Motor neuron (in vitro differentiated cells): ENCODE results near the gene ZNF783. TPM values are rescaled to one million over a fixed set of nuclear protein-coding genes. Genes with fewer than 3 reads are reported as not detected.
"Not testable (repeated sequence)": the region's sequence is repeated elsewhere in the genome, so short reads cannot be mapped to it uniquely, and the experiment has no call there.

Experiments
- ATAC-seq, 8 experiments: fragments of 200-7000 bp; cut with Tn5 transposase; replicated peaks in 6 of 8; 2 replicates each; pipeline ENCODE4 v1.8.0; 2021; ENCODE audit warnings: mild to moderate bottlenecking in 8 of 8, moderate library complexity in 8 of 8
- H3K27ac ChIP-seq, 2 donors: fragments of 250-450 bp; sonication (Bioruptor Pico); 2 replicates each; pipeline ENCODE4 v1.9.0; 2021; ENCODE audit warnings: antibody characterized with exemption in 2 of 2, mild to moderate bottlenecking in 2 of 2, moderate library complexity in 1 of 2
- H3K4me1 ChIP-seq, 2 donors: fragments of 250-450 bp; sonication (Bioruptor Pico); replicated peaks in 1 of 2; 2 replicates each; pipeline ENCODE4 v1.6.1; 2021; ENCODE audit warnings: antibody characterized with exemption in 2 of 2, mild to moderate bottlenecking in 2 of 2, moderate library complexity in 1 of 2
- H3K4me3 ChIP-seq, 5 donors: fragments of 250-450 bp; sonication (Bioruptor Pico); 2 replicates each; pipeline ENCODE4 v1.9.0; 2021; ENCODE audit warnings: antibody characterized with exemption in 5 of 5, mild to moderate bottlenecking in 5 of 5, moderate library complexity in 4 of 5
- WGBS, 10 experiments: fragments of 450-650 bp; shearing (Covaris generic); methylation state at CpG; one replicate each; pipeline ENCODE4 v1.0.0; 2022; 5-methylcytosine and 5-hydroxymethylcytosine counted together
- in situ Hi-C, 9 experiments: fragments of 400-800 bp; cut with MboI; loops; one replicate each; pipeline ENCODE4 v1.15.0; 2021; ENCODE audit warnings: low sequenced_read_pairs in 9 of 9, low pct_unique_long_range_greater_than_20kb in 2 of 9; ENCODE audit not compliant: unreplicated experiment in 9 of 9
- total RNA-seq, 8 experiments: library from RNA; unstranded; fragments of 300-600 nt; gene quantifications; 2 replicates each; pipeline versions ENCODE4 v1.2.3 to v1.2.4, GENCODE V29; 2022

ZNF783 gene
- total RNA-seq, 8 experiments from 2014 or later, result 9.1 to 24.0 (median 13.5) TPM

DNA sequence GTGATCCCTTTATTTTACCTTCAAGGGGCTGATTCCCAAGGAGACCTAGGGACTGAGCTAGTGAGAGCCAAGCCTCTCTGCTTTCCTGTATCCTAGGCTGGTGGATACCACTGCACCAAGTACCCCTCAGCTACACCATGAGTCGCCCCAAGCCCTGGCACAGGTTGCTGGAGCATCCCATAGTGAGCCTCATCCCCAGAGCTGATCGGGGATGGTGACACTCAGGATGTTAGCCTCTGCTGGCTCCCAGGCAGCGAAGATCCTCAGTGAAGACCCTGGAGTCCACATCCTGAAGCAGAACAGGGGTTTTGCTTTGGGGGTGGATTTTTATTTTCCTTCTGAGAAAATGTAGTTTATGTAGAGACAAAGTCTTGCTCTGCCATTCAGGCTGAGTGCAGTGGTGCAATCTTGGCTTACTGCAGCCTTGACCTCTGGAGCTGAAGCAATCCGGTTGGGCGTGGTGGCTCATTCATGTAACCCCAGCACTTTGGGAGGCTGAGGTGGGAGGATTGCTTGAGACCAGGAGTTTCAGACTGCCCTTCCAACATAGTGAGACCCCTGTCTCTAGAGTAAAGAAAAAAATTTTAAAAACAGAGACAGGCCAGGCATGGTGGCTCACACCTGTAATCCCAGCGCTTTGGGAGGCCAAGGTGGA lies 35.0 kb upstream of the ZNF783 start:
- Histone ChIP-seq H3K4me1 (no peaks in the 10 kb centered on the region), H3K27ac (no peak overlapping the region), H3K4me3 (no peak overlapping the region)
- in situ Hi-C loops, result no loop called here
- ATAC-seq, result no peak
- 42 to 100% (median 80%) methylated on average over 1 to 3 of the region's 6 CpGs; no CpG with 5 or more reads in 6 of the 10 experiments for WGBS, 10 experiments

DNA sequence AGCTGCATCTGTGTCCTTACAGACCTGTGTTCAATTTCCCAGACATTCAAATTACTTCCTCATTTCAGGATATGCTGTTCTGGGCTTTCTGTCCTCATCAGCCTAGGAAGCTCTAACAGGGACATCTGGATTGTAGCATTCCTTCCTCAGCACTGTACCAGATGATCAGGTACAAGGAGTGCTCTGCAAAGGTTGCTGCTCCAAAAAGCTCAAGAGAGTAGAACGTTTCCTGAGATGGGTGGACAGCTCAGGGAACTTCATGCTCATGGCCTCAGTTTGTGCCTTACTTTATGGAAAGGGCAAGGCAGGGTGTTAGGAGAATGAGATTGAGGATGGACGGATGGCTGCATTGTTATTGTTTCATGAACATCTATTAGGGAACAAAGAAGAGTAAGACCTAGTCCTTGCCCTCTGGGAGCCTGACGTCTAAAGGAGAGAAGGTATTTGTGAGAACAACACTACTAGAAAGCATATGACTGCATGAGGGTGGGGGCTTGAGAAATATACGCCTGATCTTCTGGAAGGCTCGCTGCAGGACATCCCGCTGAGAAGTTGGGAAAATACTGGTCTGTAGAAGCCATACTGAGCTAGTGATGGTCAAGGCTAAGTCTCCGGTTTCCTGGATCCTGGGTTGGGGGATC lies 33.0 kb upstream of the ZNF783 start:
- Histone ChIP-seq H3K4me1 (no peaks in the 10 kb centered on the region), H3K27ac (no peak overlapping the region), H3K4me3 (no peak overlapping the region)
- in situ Hi-C loops, result no loop called here
- peak in 3 of 8 experiments; percentile 9 to 24 (median 20) for ATAC-seq
- WGBS, 10 experiments, result 0 to 93% (median 31%) methylated on average over 1 to 7 of the region's 7 CpGs; no CpG with 5 or more reads in 3 of the 10 experiments

GRCh38 chr7:149229526-149229925 lies 32.5 kb upstream of the ZNF783 start:
- Histone ChIP-seq H3K4me1 (no peaks in the 10 kb centered on the region), H3K4me3 (no peak overlapping the region), H3K27ac (no peak overlapping the region)
- 55 to 100% (median 70%) methylated on average over 2 to 6 of the region's 6 CpGs; no CpG with 5 or more reads in 3 of the 10 experiments for WGBS, 10 experiments
- in situ Hi-C loops, result no loop called here
- ATAC-seq, result peak in 1 of 8 experiments; percentile 7

DNA sequence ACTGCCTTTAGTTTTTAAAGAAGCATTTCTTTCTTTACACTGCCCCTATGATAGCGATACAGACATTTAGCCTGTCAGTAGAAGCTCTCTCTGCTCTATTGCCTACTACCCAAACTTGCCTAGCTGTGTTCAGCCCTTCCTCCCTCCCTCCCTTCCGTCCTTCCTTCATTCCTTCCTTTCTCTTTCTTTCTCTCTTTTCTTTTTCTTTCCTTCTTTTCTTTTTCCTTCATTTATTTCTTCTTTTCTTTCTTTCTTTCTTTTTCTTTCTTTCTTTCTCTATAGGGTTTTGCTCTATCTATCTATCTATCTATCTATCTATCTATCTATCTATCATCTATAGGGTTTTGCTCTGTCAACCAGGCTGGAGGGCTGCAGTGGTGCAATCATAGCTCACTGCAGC lies 29.6 kb upstream of the ZNF783 start:
- Histone ChIP-seq H3K4me3 (no peak overlapping the region), H3K4me1 (no peaks in the 10 kb centered on the region), H3K27ac (no peak overlapping the region)
- in situ Hi-C loops, result no loop called here
- WGBS, 10 experiments, result 56 to 100% (median 84%) methylated on average over 1 to 2 of the region's 2 CpGs; no CpG with 5 or more reads in 3 of the 10 experiments
- ATAC-seq, result no peak

DNA sequence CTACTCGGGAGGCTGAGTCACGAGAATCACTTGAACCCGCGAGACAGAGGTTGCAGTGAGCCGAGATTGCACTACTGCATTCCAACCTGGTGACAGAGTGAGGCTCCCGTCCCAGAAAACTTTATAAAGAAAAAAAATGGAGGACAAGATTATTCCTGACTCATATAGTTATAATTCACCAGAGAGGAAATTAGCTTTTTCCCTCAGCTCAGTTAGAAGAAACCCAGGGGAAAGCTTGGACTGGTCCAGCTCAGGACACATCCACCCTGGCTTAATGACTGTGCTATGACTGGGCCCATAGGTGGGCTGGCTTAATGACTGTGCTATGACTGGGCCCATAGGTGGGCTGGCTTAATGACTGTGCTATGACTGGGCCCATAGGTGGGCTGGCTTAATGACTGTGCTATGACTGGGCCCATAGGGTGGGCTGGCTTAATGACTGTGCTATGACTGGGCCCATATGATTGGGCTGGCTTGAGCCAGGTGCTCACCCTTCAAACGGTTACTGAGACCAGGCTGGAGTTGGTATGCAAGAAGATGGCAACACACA lies 28.3 kb upstream of the ZNF783 start:
- H3K27ac ChIP-seq, in situ Hi-C loops, H3K4me1 ChIP-seq, H3K4me3 ChIP-seq: not testable (repeated sequence)
- WGBS, 10 experiments, result 17 to 84% (median 81%) methylated on average over 1 to 6 of the region's 7 CpGs; no CpG with 5 or more reads in 5 of the 10 experiments
- ATAC-seq, result peak in 2 of 8 experiments; percentile 34 to 64

DNA sequence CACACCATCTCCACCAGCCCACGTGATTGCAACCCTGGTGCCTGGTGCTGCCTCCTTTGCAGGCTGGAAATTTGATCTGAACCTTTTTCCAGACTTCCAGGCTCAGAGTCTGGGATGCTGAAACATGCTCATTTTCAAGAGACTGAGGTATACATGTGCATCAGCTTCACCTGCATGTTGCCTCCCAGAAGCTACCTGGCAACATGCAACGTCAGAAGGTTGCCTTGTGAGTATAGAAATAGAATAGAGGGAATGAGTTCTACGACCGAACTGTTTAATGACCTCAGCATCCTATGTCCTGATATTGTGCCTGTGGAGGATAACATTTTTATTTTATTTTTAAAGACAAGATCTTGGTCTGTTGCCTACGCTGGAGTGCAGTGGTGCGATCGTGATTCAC lies 24.5 kb upstream of the ZNF783 start:
- ATAC-seq, result no peak
- WGBS, 10 experiments, result 75 to 100% (median 87%) methylated on average over 1 to 6 of the region's 7 CpGs; no CpG with 5 or more reads in 2 of the 10 experiments
- Histone ChIP-seq H3K4me3 (no peak overlapping the region), H3K27ac (no peak overlapping the region), H3K4me1 (peaks cover 6 to 10% of the 10 kb centered on the region in 2 donors)
- in situ Hi-C loops, result no loop called here

- WGBS, 10 experiments, result 74 to 100% (median 87%) methylated on average over 1 to 3 of the region's 3 CpGs; no CpG with 5 or more reads in 3 of the 10 experiments
- Histone ChIP-seq H3K4me3 (no peak overlapping the region), H3K4me1 (peaks cover 6 to 10% of the 10 kb centered on the region in 2 donors), H3K27ac (no peak overlapping the region)
- in situ Hi-C loops, result no loop called here
- ATAC-seq, result no peak
Observed at GRCh38 chr7:149238051-149238450, 23.9 kb upstream of the ZNF783 start.

DNA sequence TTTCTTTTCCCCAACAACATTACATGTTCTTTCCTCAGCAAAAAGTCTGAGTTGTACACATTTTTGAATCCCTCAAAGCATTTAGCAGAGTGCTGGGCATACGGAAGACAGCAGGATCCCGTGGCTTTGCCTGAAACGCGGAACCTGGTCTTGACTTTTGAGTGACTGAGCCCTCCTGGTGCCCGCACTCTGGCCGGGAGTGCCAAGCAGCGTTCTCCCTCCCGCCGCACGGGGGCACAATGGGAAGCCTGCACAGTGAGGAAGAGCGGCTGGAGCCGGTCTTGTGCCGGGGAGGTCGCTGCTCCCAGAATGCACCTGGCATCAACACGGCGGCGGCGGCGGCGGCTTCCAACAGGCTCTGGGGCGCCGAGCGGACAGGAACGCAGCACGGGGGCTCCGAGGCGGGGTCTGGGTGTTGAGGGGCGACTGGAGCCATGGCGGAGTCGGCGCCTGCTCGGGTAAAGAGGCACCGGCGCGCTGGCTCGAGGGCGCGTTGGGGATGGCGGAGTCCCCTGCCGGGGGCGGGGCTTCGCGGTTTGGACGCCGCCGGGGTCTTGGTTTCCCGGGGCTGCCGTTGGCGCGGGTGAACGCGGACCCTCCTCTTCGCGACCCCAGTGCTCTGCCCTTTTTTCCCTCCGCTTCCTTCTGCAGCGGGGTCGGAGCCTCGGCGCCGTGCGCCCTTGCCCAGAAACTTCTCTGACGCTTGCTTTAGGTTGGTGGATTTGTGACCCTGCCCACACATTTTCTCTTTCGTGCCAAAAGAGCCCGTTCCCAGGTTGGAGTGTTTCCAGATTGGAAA lies 22.5 kb upstream of the ZNF783 start, which contains the start of gene ZNF212:
Gene ZNF212 (plus strand): TSS at position 307 of the 799 bp plus-strand sequence. CDS start 128 bp downstream, at position 435.
- peak within 1 kb of the TSS; percentile 80 to 91 for H3K27ac ChIP-seq
- peak; percentile 98 to 100 (median 100) for ATAC-seq
- peak within 1 kb of the TSS; percentile 72 to 92 (median 88) for H3K4me3 ChIP-seq
- H3K4me1 ChIP-seq, result peaks cover 6 to 10% of the 10 kb centered on the region in 2 donors
- WGBS, 10 experiments, result 0 to 7% (median 0%) methylated on average over 1 to 15 of the region's 64 CpGs; no CpG with 5 or more reads in 2 of the 10 experiments
- in situ Hi-C loops, result no loop called here

DNA sequence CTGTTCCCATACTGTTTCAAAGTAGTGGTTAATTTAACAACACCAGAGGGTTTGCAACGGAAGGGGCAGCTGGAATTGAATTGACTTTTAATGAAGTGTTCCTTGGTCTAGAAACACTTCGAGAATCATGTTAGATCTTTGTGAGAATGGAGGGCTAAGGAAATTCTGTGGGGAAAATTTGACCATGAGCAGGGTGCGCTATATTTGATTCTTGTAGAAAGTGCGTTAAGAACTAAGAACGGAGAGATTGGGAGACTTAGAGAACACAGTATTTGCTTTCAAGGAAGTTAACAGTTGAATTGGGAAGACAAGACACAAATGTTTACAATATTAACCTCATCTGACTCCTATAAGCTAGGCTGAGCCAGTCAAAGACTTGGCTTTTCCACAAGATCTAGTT lies 21.4 kb upstream of the ZNF783 start:
- H3K27ac ChIP-seq, result no peak overlapping the region
- 57 to 91% (median 81%) methylated on average over 2 to 5 of the region's 5 CpGs; no CpG with 5 or more reads in 2 of the 10 experiments for WGBS, 10 experiments
- in situ Hi-C loops, result no loop called here
- ATAC-seq, result no peak
- peaks cover 6 to 10% of the 10 kb centered on the region in 2 donors for H3K4me1 ChIP-seq
- H3K4me3 ChIP-seq, result peak overlapping the region; percentile 72 to 92 (median 88)

DNA sequence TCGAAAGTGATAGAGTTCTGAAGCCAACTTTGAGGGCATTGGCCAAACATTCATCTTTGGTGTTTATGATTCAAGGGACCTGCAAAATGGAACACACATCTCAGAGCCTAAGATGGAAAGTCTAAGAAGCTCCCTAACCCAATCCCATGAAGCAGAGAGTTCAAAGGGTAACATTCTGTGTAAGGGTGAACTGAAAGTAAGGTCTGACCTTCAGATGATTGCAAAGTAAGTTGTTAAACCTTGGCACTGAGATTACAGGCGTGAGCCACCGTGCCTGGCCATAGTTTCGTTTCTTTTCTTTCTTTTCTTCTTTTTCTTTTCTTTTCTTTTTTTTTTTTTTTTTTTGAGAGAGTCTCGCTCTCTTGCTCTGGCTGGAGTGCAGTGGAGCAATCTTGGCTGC lies 20.3 kb upstream of the ZNF783 start:
- whole genome bisulfite sequencing, 10 experiments, result 88 to 100% (median 100%) methylated on average over 1 to 5 of the region's 5 CpGs; no CpG with 5 or more reads in 1 of the 10 experiments
- H3K4me3 ChIP-seq, result no peak overlapping the region
- in situ Hi-C loops, result no loop called here
- H3K4me1 ChIP-seq, result peaks cover 6 to 10% of the 10 kb centered on the region in 2 donors
- no peak for ATAC-seq
- H3K27ac ChIP-seq, result no peak overlapping the region

GRCh38 chr7:149245244-149245643 lies 16.8 kb upstream of the ZNF783 start:
- ATAC-seq, result peak in 3 of 8 experiments; percentile 52 to 88 (median 77)
- H3K4me3 ChIP-seq, result no peak overlapping the region
- H3K27ac ChIP-seq, result no peak overlapping the region
- 0 to 100% (median 90%) methylated on average over 1 to 5 of the region's 5 CpGs; no CpG with 5 or more reads in 2 of the 10 experiments for WGBS, 10 experiments
- peaks cover 6 to 7% of the 10 kb centered on the region in 2 donors for H3K4me1 ChIP-seq
- in situ Hi-C loops, result no loop called here

- no peak for ATAC-seq
- in situ Hi-C loops, result no loop called here
- no peak overlapping the region for H3K4me3 ChIP-seq
- WGBS, 10 experiments, result 41 to 100% (median 94%) methylated on average over 1 to 5 of the region's 5 CpGs; no CpG with 5 or more reads in 1 of the 10 experiments
- peaks cover 2 to 3% of the 10 kb centered on the region in 2 donors for H3K4me1 ChIP-seq
- no peak overlapping the region for H3K27ac ChIP-seq
Observed at GRCh38 chr7:149245744-149246143, 16.3 kb upstream of the ZNF783 start.
